HepG2 (cell line): ENCODE measurements around the gene TSHZ1. TPM values are rescaled to one million over a fixed set of nuclear protein-coding genes. Genes with fewer than 3 reads are reported as not detected.

Experiments
- ATAC-seq: fragments of 200-7000 bp; cut with Tn5 transposase; 3 replicates; pipeline ENCODE4 v1.9.1; 2020; ENCODE audit warnings: mild to moderate bottlenecking, moderate library complexity
- BruUV-seq: library from RNA; stranded (reverse); fragments of 400-500 nt; replicated peaks from 2 replicates; lab custom pipeline; 2021; lab: Mats Ljungman, UMichigan
- CTCF ChIA-PET: fragments of 300-600 bp; formaldehyde crosslinking; extraction: SDS; loops from one replicate; lab custom pipeline; 2021; ENCODE audit warnings: low total read pairs, inconsistent platforms, low intra/inter-chr PET ratio; lab: Yijun Ruan, JAX
- POLR2A ChIA-PET: fragments of 350-600 bp; sonication (Branson Sonifier 250); formaldehyde crosslinking; loops from one replicate; lab custom pipeline; 2020; ENCODE audit warnings: antibody characterized with exemption, inconsistent platforms; lab: Yijun Ruan, JAX
- DNase-seq: peaks from one replicate; pipeline ENCODE4 v3.0.0-alpha.2; 2015; ENCODE audit warnings: low spot score
- FAIRE-seq: peaks from 3 replicates; lab custom pipeline; 2011; peaks lifted over from hg19 to GRCh38; lab: Jason Lieb, UNC
- H2AFZ ChIP-seq: one replicate; pipeline ENCODE4 v1.6.1; 2011; ENCODE audit warnings: low read length, inconsistent platforms
- H3K27ac ChIP-seq: fragments of 300-600 bp; 3 replicates; pipeline ENCODE4 v1.8.0; 2011; ENCODE audit warnings: mixed run types, mild to moderate bottlenecking, mixed read lengths, low read length, inconsistent platforms; ENCODE audit not compliant: insufficient read depth; ENCODE audit errors: extremely low read length
- H3K27me3 ChIP-seq, 2 experiments: fragments of 200-600 bp in 1 of 2; 2 replicates in 1 of 2; 3 replicates in 1 of 2; pipeline versions ENCODE4 v1.6.0 to v1.8.0; 2011; ENCODE audit warnings: low read length in 2 of 2, mild to moderate bottlenecking in 2 of 2, moderate library complexity in 2 of 2, inconsistent platforms in 1 of 2; ENCODE audit not compliant: insufficient read depth in 2 of 2, control insufficient read depth in 1 of 2
- H3K36me3 ChIP-seq, 2 experiments: fragments of 200-600 bp in 1 of 2; replicated peaks in 1 of 2; 2 replicates in 1 of 2; 3 replicates in 1 of 2; pipeline versions ENCODE4 v1.5.1 to v1.8.0; 2011; ENCODE audit warnings: low read length in 2 of 2, inconsistent platforms in 1 of 2; ENCODE audit not compliant: insufficient read depth in 2 of 2, control insufficient read depth in 1 of 2
- H3K4me1 ChIP-seq: 2 replicates; pipeline ENCODE4 v1.5.1; 2012; ENCODE audit warnings: low read length, inconsistent platforms; ENCODE audit not compliant: insufficient read depth
- H3K4me2 ChIP-seq: 2 replicates; pipeline ENCODE4 v1.6.0; 2011; ENCODE audit warnings: low read depth, low read length, inconsistent platforms
- H3K4me3 ChIP-seq, 3 experiments: fragments of 200-600 bp in 1 of 3; sonication (generic), shearing (Covaris generic) in 1 of 3; replicated peaks in 1 of 3; 2 replicates each; pipeline ENCODE4 v1.5.1; 2011 to 2016; ENCODE audit warnings: low read length in 3 of 3, inconsistent platforms in 2 of 3, low read depth in 2 of 3, mild to moderate bottlenecking in 2 of 3, control low read depth in 1 of 3, mixed read lengths in 1 of 3; ENCODE audit not compliant: insufficient read depth in 1 of 3
- H3K79me2 ChIP-seq: one replicate; pipeline ENCODE4 v1.6.1; 2011; ENCODE audit warnings: low read length, inconsistent platforms; ENCODE audit not compliant: insufficient read depth
- H3K9ac ChIP-seq: 2 replicates; pipeline ENCODE4 v1.6.0; 2011; ENCODE audit warnings: mild to moderate bottlenecking, low read depth, low read length, inconsistent platforms; ENCODE audit not compliant: insufficient read depth
- H3K9me3 ChIP-seq: 2 replicates; pipeline ENCODE4 v1.5.1; 2012; ENCODE audit warnings: mild to moderate bottlenecking, low read length
- H4K20me1 ChIP-seq: 2 replicates; pipeline ENCODE4 v1.6.0; 2011; ENCODE audit warnings: inconsistent platforms, mild to moderate bottlenecking, low read length, moderate library complexity; ENCODE audit not compliant: insufficient read depth
- ARID5B ChIP-seq: IDR thresholded peaks from 2 replicates; pipeline ENCODE4 v1.4.0; 2020; ENCODE audit warnings: mild to moderate bottlenecking, missing genetic modification reagents
- CCAR2 ChIP-seq: fragments of 200-400 bp; formaldehyde crosslinking; optimal IDR thresholded peaks from 2 replicates; pipeline ENCODE3; 2018; ENCODE audit warnings: low read depth, mild to moderate bottlenecking, low read length, moderate library complexity
- CHCHD3 ChIP-seq: sonication (generic); formaldehyde crosslinking; IDR thresholded peaks from 2 replicates; pipeline ENCODE4 v1.8.0; 2022; ENCODE audit warnings: mild to moderate bottlenecking, missing genetic modification reagents, moderate library complexity
- E2F2 ChIP-seq: sonication (generic); formaldehyde crosslinking; IDR thresholded peaks from 2 replicates; pipeline ENCODE4 v1.4.0; 2020; ENCODE audit warnings: missing genetic modification reagents, borderline replicate concordance
- HOXA5 ChIP-seq: sonication (generic); formaldehyde crosslinking; IDR thresholded peaks from 2 replicates; pipeline ENCODE4 v1.4.0; 2020; ENCODE audit warnings: missing genetic modification reagents
- KLF15 ChIP-seq: sonication (generic); formaldehyde crosslinking; IDR thresholded peaks from 2 replicates; pipeline ENCODE4 v1.8.1; 2023; ENCODE audit warnings: borderline replicate concordance, mild to moderate bottlenecking, inconsistent platforms, missing genetic modification reagents, mixed read lengths
- MAFG ChIP-seq: sonication (generic); formaldehyde crosslinking; IDR thresholded peaks from 2 replicates; pipeline ENCODE4 v1.5.1; 2020; ENCODE audit warnings: mild to moderate bottlenecking, missing genetic modification reagents
- MXD4 ChIP-seq: IDR thresholded peaks from 2 replicates; pipeline ENCODE4 v1.6.1; 2016; ENCODE audit warnings: mild to moderate bottlenecking, missing biosample characterization, missing genetic modification reagents
- RFX5 ChIP-seq: IDR thresholded peaks from 2 replicates; pipeline ENCODE4 v1.6.1; 2011; ENCODE audit warnings: low read depth, low read length, improper control_type of control experiment
- SP4 ChIP-seq: sonication (generic); formaldehyde crosslinking; IDR thresholded peaks from 2 replicates; pipeline ENCODE4 v1.8.1; 2023; ENCODE audit warnings: mild to moderate bottlenecking, missing genetic modification reagents
- TEAD2 ChIP-seq: sonication (generic); formaldehyde crosslinking; IDR thresholded peaks from 2 replicates; pipeline ENCODE4 v1.9.0; 2021; ENCODE audit warnings: missing genetic modification reagents
- THAP9 ChIP-seq: sonication (generic); formaldehyde crosslinking; IDR thresholded peaks from 2 replicates; pipeline ENCODE4; 2020; ENCODE audit warnings: missing genetic modification reagents, mild to moderate bottlenecking, borderline replicate concordance
- THRA ChIP-seq: sonication (generic); formaldehyde crosslinking; IDR thresholded peaks from 2 replicates; pipeline ENCODE4 v1.4.0; 2020; ENCODE audit warnings: missing genetic modification reagents, borderline replicate concordance
- ZNF75D ChIP-seq: sonication (generic); formaldehyde crosslinking; IDR thresholded peaks from 2 replicates; pipeline ENCODE4 v1.8.1; 2023; ENCODE audit warnings: missing genetic modification reagents, mild to moderate bottlenecking, borderline replicate concordance
- WGBS: methylation state at CpG from one replicate; pipeline ENCODE4 v1.1.6; 2017; ENCODE audit warnings: low lambda C conversion rate; 5-methylcytosine and 5-hydroxymethylcytosine counted together
- in situ Hi-C: cut with HindIII; loops from 2 replicates; pipeline ENCODE4 v1.10.0; 2017; ENCODE audit warnings: low pct_unique_long_range_greater_than_20kb; ENCODE audit not compliant: extremely low pct_ligation_motif_present
- intact Hi-C: fragments of 100-400 bp; cut with micrococcal nuclease; formaldehyde crosslinking; loops from one replicate; pipeline ENCODE4 v1.10.0; 2022; ENCODE audit not compliant: unreplicated experiment
- polyA plus RNA-seq, 8 experiments: library from polyadenylated mRNA; depleted of rRNA in 3 of 8; stranded (reverse) in 7 of 8; unstranded in 1 of 8; fragments of >200 nt; fragmentation: Illumina TruSeq in 4 of 8; extraction: Trizol in 4 of 8; gene quantifications; 2 replicates each; pipeline versions ENCODE4 v1.2.1 to v1.2.3, GENCODE V29; 2011 to 2016; ENCODE audit warnings: low read depth in 4 of 8, missing spikeins in 1 of 8, mixed read lengths in 1 of 8; ENCODE audit not compliant: insufficient read depth in 1 of 8
- total RNA-seq, 5 experiments: library from RNA; depleted of rRNA; stranded (reverse); fragments of >200 nt; fragmentation: Illumina TruSeq; extraction: Trizol; gene quantifications; 2 replicates each; pipeline ENCODE4 v1.2.3, GENCODE V29; 2016; ENCODE audit warnings: low read depth in 1 of 5

Gene TSHZ1
- total and polyA plus RNA-seq, 2 of the 13 experiments (the other 11 are each of a cell fraction or from before 2014, with no cell fraction given), result 2.5 to 2.7 TPM

- intact Hi-C loops (no loop called here), in situ Hi-C loops (no loop called here)
- no peaks in the 10 kb centered on the region for H3K9me3 ChIP-seq
- 97% methylated on average over 8 of the region's 8 CpGs for WGBS
- TF ChIP-seq HOXA5 (CRISPR knock-in tag) (no peak), THRA (CRISPR knock-in tag) (no peak), CCAR2 (no peak), MAFG (CRISPR knock-in tag) (no peak), MXD4 (CRISPR knock-in tag) (no peak), TEAD2 (no peak), ARID5B (CRISPR knock-in tag) (no peak), KLF15 (no peak), E2F2 (no peak), RFX5 (no peak), ZNF75D (no peak), SP4 (no peak), THAP9 (CRISPR knock-in tag) (no peak), CHCHD3 (CRISPR knock-in tag) (no peak)
- H3K36me3 ChIP-seq, result no peaks in the 10 kb centered on the region
- CTCF ChIA-PET, result no interaction called here
- POLR2A ChIA-PET, result no interaction called here
- H3K4me1 ChIP-seq, result no peaks in the 10 kb centered on the region
- H3K4me2 ChIP-seq, result no peak overlapping the region
- BruUV-seq, result no TSS peak
- H3K4me3 ChIP-seq, result no peak overlapping the region
- FAIRE-seq (no peak), DNase-seq (no peak), ATAC-seq (no peak)
- H2AFZ ChIP-seq, result no peak overlapping the region
- no peaks in the 10 kb centered on the region for H3K79me2 ChIP-seq
- H3K27ac ChIP-seq, result no peak overlapping the region
- H3K9ac ChIP-seq, result no peak overlapping the region
- no peaks in the 10 kb centered on the region for H3K27me3 ChIP-seq
- 0 out of 2 replicates have a peak, but pooled peaks cover 6% of the 10 kb centered on the region for H4K20me1 ChIP-seq
Observed at GRCh38 chr18:75269696-75270095, 59.1 kb downstream of the TSHZ1 start.
